Activated naive CD4-positive, alpha-beta T cell treated with anti-CD3 and anti-CD28 coated beads, Interleukin-2, amount 50 U/mL, for 16 hours (primary cell): Measurements from ENCODE around the gene FBXW11.
"Not testable (repeated sequence)": the region's sequence is repeated elsewhere in the genome, so short reads cannot be mapped to it uniquely, and the experiment has no call there.

Experiments used
- DNase-seq: peaks from one replicate; pipeline ENCODE4 v3.0.0-alpha.2; 2020

The FBXW11 gene

GRCh38 chr5:172006321-172007174, at the start of gene FBXW11:
Gene FBXW11 (minus strand): TSS chr5:172006638. CDS start chr5:172006502, 136 bp downstream.
- DNase-seq, result peak; percentile 94

GRCh38 chr5:172055996-172056395, 49.6 kb upstream of the FBXW11 start:
- no peak for DNase-seq

- no peak for DNase-seq
These were observed 49.0 kb upstream of the FBXW11 start for GRCh38 chr5:172055421-172055820.

DNA sequence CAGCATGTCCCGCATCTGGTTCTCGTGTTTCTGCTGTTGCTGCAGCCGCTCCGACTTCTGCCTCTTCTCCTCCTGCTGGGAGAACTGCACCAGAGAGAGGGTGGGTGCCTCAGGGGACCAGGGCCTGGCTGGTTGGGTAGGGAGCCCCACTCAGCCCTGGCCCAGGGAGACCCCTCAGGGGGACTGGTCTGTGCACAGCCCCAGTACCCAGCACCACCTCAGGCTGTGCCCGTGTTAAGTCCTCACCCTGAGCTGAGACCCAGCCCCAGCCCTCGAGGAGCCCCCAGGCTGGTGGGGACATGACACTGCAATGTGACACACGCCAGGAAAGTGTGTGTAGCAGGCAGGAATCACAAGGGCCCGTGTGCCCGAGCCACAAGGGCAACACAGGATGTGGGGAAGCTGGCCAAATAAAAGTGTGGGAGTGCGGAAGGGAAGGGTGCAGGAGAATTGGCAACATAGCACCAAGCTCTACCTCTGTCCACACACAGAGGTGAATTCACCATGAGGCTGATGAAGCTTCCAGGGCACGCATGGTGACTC, 48.2 kb upstream of the FBXW11 start:
- DNase-seq, result no peak

GRCh38 chr5:172052450-172053236, 46.2 kb upstream of the FBXW11 start:
- no peak for DNase-seq

GRCh38 chr5:172051643-172052339, 45.4 kb upstream of the FBXW11 start:
- DNase-seq, result no peak

- DNase-seq, result no peak
These were observed 43.6 kb upstream of the FBXW11 start for GRCh38 chr5:172050080-172050479.

DNA sequence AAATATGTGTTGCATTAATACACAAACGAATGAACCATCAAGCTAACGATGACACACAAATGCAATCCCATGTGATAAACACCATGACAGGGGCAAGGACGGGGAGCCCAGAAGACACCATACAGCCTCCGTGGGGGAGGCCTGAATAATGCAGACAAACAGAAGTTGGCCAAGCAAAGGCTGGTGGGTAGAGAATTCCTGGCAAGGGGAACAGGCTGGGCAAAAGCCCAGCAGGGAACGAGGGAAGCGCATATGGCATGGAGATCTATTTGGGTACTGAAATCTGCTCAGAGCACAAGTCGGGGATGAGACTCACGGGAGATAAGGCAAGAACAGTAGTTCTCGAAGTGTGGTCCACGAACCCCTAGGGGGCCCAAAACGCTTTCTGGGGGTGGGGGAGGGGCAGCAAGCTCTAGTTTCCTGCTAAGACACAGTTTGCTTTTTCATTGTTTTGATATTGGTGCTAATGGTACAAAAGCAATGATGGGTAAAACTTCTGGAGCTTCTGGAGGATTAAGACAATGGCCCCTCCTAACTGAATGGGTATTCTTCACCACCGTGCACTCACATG, 42.9 kb upstream of the FBXW11 start:
- no peak for DNase-seq

GRCh38 chr5:172048539-172049101, 42.2 kb upstream of the FBXW11 start:
- DNase-seq, result no peak

- no peak for DNase-seq
These were observed 41.7 kb upstream of the FBXW11 start for GRCh38 chr5:172048170-172048422.

DNA sequence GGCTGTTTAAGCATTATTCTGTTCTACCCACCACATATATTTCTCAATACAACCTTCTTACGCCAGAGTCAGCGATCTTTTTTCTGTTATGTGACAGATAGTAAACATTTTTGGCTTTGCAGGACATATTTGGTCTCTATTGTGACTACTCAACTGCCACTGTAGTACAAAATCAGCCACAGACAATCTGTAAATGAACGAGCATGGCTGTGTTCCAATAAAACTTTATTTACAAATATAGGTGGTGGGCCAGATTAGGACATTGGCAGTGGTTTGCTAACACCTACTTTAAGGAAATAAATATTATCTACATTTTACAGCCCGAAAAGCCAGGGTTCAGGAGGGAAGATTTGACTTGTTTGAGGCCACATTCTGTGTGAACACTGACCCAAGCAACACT, 40.2 kb upstream of the FBXW11 start:
- DNase-seq, result no peak

- DNase-seq, result no peak
These were observed 38.8 kb upstream of the FBXW11 start for GRCh38 chr5:172045315-172045632.

DNA sequence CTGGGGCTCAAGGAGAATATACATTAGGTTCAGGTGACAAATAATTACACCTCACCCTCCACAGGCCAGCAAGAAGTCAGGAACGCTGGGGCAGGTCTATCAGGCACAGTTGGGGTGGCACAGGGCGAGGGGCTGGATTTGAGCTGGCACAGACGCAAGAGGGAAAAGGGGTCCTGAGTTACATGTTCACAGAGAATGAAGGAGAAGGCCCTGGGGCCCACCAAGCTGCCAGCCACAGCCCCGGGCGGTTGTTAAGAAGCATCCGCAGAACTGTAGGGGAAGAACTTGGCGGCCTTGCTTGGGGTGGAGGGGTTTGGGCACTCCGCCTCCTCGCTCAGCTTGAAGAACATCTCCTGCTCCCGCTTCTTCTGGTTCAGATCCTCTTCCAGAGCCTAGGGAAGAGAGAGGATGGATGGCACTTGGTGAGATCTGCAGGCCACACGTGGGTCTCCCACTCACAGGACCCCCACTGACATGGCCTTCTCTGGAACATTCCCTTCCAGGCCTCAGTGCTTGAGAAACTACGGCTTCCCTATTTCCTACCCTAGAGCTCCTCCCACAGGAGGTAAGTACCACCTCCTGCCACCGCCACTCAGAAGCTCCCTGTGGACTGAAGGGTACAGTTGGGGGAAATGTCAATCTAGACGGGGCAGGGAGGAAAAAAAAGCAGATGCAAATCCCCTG, 38.3 kb upstream of the FBXW11 start:
- DNase-seq, result no peak

DNA sequence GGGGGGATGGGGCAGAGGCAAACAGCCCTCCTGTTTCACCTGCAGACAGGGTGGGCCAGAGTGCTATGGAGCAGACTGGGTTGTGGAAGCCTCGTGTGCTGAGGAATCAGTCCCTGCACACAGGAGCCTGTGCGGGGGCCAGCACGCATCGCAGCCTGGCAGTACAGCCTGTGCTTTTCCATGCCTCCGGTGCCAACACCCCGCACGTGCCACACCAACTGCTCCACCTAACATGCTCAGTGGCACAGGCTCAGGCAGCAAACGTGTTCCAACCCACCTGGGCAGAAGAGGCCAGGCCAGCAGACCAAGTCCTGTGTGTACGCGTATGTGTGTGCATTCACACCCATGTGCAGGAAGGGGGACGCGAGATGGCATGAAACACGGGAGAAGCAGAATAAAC, 37.4 kb upstream of the FBXW11 start:
- DNase-seq, result no peak

DNA sequence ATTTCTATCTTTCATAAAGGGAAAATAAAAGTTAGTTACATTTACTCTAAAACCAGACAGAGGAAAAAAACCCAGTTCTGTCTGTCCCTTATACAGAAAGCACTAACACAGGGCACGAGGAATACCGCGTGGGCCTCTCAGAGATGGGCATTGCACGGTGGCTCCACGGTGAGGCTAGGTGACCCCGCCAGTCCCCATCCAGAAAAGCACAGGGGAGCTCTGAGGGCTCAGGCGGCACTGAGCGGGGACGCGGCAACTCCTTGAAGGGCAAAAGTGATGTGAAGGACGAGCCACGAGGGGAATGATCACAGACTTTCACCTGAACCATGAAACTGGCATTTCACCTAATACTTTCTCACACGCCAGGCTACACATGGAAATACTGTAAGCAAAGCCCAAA, 35.7 kb upstream of the FBXW11 start:
- DNase-seq, result no peak

GRCh38 chr5:172038167-172038566, 31.7 kb upstream of the FBXW11 start:
- DNase-seq, result no peak

- DNase-seq, result no peak
These were observed 28.6 kb upstream of the FBXW11 start for GRCh38 chr5:172035049-172035448.

GRCh38 chr5:172031894-172032461, 25.5 kb upstream of the FBXW11 start:
- no peak for DNase-seq

DNA sequence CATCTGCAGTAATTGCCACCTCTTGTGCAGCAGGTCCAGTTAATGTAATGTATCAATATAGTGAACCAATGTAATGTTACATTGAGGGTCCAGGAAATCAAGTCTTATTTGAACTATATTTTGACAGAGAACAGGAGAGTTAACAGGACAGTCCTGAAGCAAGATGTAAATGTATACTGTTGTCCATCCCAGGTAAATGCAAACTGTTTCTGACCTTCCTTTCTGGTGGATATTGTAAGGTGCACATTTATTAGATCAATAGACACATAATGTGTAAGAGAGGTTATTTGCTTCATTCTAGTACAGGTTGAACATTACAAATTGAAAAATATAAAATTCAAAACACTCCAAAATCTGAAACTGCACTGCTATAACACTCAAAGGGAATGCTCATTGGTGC, 23.4 kb upstream of the FBXW11 start:
- no peak for DNase-seq

DNA sequence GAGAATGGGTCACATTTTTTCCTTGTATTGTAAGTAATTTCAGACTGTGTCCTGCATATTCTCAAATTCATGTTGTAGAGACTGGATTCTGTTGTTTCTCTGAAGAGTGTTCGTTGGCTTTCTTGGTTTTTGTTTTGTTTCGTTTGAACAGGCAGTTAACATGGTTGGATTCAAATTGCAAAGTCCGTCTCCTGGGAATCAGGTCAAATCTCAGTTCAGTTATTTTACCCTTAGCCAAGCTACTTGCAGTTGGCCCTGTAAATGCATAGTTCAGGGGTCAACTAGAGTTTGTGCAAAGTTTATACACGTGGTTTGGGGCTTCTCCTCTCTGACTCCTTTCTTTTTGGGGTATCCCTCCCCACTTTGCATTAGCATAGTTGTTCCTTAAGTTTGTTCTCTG, 21.7 kb upstream of the FBXW11 start:
- DNase-seq, result no peak

GRCh38 chr5:172020110-172020786, 13.8 kb upstream of the FBXW11 start:
- DNase-seq, result not testable (repeated sequence)
